NCI-H446 (cell line): Measurements from ENCODE around the gene LRRC27.

Experiments used
- DNase-seq, 2 experiments: peaks; one replicate each; lab custom pipeline; 2025; lab: John Stamatoyannopoulos, UW

The LRRC27 gene

DNA sequence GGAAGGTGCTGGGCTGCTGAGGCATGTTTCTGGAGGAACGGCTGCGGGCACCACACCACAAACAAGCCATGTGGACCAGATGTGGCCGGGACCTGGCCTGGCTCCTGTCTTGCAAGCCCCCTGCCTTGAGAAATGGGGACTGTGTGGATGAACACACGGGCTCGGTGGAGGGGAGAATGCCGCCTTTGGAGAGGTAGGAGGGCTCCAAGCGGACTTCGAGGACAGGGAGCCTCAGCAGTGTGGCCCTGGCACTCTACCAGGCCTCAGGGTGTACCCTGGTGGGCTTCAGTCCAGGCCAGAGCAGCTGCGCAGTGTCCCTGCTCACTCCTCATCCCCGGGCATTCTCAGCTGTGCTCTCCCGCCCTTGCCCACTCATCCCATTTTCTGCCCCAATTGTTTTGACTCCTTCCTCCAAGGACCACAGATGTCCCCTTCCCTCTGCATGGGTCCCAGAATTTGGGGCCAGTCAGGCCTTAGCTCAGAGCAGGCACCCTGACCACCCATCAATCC is 96.5 kb downstream of the LRRC27 start:
- no peak for DNase-seq
